HG02610 (cell line): ENCODE results near the gene YIPF3.

ENCODE experiments used
- ATAC-seq: cut with Tn5 transposase; IDR thresholded peaks from one replicate; pipeline ENCODE4 v1.9.1; 2021; ENCODE audit warnings: mild to moderate bottlenecking, moderate library complexity; ENCODE audit not compliant: unreplicated experiment

The YIPF3 gene

GRCh38 chr6:43493833-43494232, 22.9 kb downstream of the YIPF3 start:
- no peak for ATAC-seq

GRCh38 chr6:43493230-43493629, 23.5 kb downstream of the YIPF3 start:
- ATAC-seq: no peak

DNA sequence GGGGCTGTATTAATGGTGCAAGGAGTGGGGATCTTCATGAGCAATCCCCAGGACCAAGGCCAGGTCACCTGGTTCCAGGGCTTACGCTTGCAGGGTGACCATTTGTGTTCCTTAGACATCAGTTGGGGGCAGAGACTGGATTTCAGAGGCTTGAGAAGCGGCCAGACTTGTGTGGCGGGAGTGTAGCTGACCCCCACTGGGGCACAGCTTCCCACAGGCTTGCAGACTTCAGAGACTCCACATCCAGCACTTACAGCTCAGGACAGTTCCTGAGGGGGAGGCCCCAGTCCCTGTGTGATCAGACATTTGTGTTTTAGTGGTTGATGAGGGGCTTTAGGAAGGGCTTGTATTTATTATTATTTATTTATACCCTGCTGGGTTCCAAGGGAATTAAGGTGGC, 24.1 kb downstream of the YIPF3 start:
- no peak for ATAC-seq

DNA sequence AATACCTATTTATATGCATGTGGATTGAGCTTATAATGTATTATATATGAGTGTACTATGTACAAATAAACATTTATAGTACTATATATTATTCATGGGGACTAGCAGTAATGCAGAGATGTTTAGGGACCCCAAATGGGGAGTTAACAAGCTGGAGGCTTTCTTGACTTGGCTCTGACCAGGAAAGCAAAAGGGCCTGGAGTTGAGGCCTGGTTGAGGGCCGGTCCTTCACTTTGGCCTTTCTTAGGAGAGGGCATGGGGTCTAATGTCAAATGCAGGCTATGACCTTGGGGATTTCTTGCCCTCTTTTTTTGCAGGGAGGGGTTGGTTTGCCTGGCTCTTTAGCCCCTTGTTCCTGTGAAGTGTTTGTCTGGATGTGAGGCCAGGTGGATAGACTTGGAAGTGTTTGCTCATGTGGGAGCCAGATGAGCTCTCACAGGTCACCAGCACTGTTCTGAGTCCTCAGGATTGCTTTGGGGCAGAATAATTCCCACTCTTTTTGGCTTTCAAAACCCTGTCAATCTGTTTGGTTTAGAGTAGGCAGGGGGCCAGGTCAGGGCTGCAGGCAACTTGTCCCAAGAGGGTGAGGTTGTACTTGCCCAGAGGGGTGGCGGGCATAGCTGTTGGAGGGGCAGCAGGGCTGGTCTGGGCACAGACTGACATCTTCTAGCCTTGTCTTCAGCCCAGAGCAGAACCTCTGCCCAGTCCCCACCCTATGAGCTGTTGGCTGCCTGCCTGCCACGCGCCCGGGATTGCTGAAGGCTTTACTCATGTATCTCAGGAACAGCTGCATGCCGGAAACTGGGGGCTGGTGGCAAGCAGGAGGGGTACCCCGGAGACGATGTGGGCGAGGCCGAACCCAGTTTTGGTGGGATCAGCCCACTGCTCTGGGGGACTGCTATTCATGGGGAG, 24.7 kb downstream of the YIPF3 start:
- no peak for ATAC-seq

DNA sequence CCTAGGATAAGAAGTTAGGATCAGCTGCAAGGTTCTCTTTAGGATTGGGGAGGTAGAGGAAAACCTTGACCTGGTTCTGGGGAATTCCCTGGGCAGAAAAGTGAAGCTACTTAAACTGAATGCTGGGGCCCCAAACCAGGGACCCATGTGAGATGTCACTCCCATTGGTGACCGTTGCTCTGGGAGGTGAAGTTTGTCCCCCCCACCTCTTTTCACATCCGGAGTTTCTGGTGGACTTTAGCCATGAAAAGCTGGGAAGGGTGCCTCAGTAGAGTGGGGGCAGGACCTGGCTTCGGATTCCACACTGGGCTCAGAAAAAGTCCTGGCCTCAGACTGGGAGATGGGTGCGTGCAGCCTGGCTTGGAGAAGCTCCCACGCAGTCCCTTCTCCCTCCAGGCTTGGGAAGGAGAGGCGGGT, 26.2 kb downstream of the YIPF3 start:
- ATAC-seq: no peak

GRCh38 chr6:43489277-43490072, 27.3 kb downstream of the YIPF3 start:
- no peak for ATAC-seq

DNA sequence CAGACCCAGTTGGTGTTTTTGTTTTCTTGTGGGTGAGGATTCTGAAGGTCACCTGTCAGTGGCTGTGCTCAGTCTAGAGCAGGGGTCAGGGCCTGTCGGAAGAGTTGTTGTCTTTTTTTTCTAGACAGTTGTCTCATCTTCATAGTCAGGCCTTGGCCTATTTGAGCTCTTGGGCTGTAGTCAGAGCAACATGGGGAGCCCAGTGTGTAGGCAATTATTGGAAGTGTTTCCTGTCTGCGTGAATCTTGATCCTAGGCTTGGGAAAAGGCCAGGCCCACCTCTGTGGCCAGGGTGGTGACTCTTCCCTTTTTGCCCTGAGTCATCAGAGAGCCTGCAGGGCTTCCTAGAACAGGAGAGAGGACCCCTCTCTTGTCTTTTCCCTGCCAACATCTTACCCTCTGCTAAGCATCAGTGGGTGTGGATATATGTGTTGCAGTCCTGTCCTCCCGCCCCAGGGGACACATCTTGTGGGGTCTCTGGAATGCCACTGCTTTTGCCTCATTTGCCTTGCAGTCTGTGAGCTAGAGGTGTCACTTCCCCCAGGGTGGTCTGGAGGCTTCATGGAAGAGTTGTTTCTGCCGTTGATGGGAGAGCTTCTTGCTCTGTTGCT, 28.0 kb downstream of the YIPF3 start:
- no peak for ATAC-seq

DNA sequence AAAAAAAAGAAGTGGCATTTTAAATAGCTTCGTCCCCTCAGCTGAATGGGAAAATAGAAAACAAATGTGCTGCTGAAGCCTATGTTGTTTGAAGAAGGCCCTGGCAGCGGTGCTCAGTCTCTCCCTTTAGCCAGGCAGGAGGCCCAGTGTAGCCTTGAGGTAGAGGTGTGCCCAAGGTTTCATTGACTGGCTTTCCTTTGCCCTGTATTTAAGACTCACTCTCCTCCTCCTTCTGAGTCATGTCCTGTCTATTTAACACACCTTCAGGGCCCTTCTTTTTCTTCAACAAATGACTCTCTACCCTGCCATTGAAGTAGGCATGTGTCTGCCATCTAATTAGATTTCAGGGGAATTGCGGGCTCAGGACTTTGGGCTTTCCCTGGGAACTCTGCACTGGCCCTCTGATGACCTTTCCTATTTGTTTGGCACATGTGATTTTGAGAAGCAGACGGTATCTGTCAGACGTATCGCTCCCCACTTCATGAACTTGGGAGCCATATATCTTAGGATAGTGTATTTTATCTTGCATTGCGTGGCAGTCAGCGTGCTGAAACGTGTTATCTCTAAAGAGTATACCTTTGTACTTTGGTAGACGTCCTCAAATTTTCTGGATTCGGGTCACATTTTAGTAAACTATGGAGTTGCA, 35.0 kb downstream of the YIPF3 start:
- no peak for ATAC-seq

- no peak for ATAC-seq
These were observed 35.7 kb downstream of the YIPF3 start for GRCh38 chr6:43481075-43481474.

DNA sequence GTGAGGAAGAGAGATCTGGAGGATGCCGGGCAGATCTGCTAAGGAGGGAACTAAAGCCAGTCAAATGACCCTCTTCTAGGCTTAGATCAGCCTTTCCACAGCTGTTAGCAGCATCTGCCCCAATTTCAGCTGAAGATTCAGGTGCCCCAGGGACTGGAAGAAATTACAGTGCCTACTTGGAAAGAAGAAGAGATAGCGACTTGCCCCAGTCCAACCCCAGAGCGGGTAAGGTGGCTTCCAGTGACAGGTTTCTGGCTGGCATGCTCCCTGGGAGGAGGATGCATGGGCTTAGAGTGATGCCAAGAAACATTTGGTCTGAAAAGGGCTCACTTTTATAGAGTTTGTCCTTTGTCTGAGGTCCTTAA, 38.7 kb downstream of the YIPF3 start:
- no peak for ATAC-seq

DNA sequence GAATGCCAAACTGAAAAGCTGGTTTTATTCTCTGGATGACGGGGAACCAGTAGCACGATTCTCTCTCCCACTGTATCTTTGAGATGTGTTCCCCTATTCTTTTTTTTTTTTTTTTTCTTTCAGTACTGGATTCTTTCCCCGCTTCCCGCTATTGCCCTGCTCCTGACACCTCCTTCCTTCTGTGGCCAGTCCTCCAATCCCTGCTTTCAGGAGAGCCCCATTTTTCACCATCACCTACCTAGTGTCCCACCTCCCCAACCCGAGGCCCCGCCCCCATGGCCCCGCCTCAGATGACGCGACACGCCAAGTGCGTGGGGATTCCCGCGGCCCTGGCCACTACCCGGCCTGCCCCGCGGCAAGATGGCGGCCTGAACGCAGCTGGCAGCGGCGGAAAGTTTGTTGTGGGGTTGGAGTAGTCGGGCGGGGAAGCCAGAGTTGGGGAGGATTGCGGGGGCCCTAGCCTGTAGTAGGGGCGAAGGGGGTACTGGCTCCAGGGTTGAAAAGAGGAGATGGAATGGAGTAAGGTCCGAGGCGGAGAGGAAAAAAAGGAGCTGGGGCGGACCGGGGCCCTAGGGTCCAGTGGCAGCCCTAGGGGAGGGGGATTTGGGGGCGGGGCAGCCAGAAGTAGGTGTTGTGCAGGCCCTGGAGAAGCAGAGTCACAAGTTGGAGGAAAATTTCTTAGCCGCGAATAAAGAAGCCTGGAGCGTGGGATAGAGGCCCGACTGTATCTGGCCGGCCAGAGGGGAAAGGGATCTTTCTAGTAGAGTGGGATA, 39.3 kb downstream of the YIPF3 start, which contains the start of gene TJAP1:
TSS of gene TJAP1 (plus strand) at position 336 of the 773 bp plus-strand sequence. CDS start 21,432 bp downstream, outside the sequence.
- ATAC-seq: peak; percentile 96

DNA sequence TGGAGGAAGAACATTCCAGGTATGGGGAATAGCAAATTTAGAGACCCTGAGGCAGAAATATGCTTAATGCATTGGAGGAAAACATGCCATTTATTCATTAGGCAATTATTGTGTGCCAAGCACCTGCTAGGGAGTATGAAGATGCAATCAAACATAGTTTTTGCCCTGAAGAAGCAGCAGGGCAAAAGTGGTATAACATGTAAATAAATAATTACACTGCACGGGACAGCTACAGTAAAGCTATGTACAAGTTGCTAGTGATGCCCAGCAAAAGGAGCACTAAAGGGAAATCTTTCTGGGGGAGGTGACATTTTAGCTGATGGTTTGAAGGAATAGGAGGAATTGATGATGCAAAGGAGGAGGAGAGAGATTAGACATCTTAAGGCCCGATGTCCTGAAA, 40.0 kb downstream of the YIPF3 start:
- no peak for ATAC-seq

GRCh38 chr6:43475516-43475915, 41.2 kb downstream of the YIPF3 start:
- ATAC-seq: no peak

DNA sequence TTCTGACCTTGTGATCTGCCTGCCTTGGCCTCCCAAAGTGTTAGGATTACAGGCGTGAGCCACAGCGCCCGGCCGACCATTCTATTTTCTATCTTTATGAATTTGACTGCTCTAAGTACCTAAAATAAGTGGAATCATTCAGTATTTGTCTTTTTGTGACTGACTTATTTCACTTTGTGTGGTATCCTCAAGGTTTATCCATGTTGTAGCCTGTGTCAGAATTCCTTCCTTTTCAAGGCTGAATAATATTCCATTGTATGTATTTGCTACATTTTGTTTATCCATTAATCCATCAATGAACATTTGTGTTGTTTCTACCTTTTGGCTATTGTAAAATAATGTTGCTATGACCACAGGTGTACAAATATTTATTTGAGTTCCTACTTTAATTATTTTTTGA, 44.2 kb downstream of the YIPF3 start:
- no peak for ATAC-seq

GRCh38 chr6:43471399-43471798, 45.3 kb downstream of the YIPF3 start:
- no peak for ATAC-seq

DNA sequence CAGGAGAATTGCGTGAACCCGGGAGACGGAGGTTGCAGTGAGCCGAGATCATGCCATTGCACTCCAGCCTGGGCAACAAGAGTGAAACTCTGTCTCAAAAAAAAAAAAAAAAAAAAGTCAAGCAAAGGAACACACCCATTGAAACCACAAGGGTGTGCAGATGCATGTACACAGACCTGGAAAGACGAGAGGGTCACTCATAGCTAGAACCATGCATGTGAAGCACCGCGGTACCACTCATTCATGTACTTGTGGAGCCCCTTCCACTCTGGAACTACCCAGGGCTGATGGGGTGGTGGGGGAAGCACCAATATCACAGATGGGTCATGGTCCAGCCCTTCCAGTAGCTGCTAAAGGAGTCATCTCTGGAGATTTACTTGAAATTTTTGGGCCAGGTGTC, 46.8 kb downstream of the YIPF3 start:
- peak; percentile 41 for ATAC-seq

DNA sequence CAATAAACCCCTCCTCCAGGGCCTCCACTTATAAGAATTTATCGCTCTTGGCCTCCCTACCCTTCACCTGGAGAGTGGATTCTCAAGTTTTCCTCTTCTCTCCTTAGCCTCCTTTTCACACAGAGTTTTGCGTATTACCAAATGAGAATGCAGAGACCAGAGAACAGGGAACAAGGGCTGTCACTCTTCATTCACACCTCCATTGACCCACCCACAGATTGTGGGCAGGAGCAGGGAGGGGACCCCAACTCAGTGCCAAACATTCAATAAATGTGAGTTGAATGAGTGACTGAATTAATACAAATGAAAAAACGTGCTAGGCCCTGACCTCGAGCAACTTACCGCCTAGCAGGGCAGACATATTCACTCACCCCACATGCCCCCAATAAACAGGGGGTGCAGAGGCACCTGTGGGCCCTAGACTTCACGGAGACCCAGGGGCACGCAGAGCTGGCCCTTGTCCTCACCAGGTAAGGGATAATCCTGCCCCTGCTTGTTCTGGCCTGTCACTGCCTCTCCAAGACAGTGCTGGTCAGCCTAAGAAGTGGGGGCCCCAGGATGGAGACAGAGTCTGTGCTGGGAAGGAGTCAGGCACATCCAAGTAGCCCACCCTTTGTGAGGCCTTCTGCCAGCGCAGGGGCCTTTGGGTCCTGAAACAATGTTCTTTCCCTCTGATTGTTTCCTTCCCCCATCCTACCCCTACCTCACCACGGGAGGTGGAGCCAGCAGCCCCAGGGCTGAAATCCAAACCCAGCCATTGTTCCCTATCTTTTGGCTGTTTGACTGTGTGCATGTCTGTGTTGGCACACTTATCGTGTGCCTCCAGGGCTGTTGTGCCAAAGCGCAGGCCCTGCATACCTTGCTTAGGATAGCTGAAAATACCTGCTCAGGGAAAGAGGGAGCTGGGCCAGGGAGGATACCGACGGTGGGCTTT, 47.7 kb downstream of the YIPF3 start:
- ATAC-seq: no peak

- ATAC-seq: no peak
These were observed 48.5 kb downstream of the YIPF3 start for GRCh38 chr6:43468240-43468639.

DNA sequence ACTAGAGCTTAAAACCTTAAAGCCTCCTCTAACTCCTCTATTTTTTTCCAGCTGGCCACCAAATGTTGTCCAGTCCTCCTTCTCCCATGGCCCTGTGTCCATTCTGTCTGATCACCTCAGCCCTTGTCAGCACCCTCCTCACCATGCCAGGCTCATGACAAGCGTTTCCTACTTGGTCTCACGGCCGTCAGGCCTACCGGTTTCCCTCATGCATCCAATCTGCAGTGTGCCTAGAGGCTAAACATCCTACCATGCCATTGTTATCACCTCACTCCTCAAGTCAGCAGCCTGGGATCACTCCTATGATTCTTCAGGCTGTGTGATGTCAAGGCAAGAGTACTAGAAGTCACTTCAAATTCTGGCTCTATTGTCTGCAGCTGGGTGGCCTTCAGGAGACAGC, 49.0 kb downstream of the YIPF3 start:
- no peak for ATAC-seq
